GM19397 (cell line): Measurements from ENCODE around the gene IZUMO4.
"Not testable (repeated sequence)": the region's sequence is repeated elsewhere in the genome, so short reads cannot be mapped to it uniquely, and the experiment has no call there.

Source experiments
- ATAC-seq: cut with Tn5 transposase; IDR thresholded peaks from one replicate; pipeline ENCODE4 v1.9.1; 2021; ENCODE audit warnings: mild to moderate bottlenecking, moderate library complexity; ENCODE audit not compliant: unreplicated experiment

Gene IZUMO4

DNA sequence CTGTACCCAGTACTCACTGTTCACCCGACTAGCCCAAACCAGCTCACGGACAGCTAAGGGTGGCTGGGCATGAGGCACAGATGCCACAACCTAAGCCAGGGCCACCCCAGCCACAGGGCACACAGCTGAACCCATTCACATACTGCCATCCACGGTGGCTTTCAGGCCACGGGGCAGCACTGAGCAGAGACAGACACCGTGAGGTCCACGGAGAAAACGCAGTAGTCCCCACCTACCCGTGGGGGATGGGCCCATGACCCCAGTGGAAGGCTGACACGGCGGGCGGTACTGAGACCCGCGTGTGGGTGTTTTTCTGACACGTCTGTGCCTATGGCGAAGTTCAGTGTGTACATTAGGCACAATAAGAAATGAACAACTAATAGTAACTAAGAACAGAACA, 25.5 kb downstream of the IZUMO4 start:
- no peak for ATAC-seq

DNA sequence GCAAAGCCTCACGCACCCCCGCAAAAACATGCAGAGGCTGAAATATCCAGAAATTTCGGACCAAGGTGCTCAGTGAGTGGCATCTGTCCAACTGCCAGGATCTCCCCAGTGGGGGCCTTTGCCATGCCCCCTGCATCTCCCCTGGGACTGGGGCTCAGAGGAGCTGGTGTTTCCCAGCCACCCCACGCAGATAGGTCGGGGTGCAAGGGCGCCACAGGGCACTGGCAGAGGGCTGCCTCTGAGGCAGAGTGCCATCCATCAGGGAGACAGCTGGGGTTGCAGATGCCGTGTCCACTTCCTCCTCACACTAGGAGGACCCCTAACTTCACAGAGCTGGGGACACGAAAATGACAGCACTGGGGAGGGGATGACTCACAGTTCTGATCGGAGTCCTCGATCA, 26.3 kb downstream of the IZUMO4 start:
- no peak for ATAC-seq

DNA sequence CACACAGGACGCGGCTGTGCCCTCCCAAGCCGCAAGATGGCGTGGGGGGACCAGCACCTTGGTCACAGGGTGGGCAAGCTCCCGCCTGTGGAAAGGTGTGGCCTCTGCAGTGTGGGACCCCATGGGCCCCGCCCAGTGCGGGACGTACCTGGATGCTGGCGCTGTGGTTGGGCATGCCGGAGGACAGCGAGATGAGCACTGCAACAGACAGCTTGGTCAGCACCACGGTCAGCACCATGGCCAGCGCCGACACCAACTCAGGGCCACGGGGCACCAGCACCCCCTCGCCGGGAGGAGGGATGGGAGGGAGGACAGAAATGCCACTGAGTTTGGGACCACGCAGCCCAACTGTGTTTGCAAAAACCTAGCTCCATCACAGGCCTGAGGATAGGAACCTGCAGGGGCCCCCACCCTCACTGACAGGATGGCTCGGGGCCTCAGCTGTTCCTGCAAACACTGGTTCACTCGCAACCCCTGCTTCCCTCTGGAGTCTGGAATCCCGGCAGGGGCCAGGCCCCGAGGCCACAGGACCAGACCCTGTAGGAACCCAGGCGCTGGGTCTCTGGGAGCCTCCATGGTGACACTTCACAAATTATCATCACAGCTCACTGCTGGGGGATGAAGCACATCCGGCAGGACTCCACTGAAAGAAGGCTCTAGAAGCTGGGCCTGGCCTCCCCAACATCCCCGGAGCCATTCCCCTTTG, 27.1 kb downstream of the IZUMO4 start:
- ATAC-seq: no peak

DNA sequence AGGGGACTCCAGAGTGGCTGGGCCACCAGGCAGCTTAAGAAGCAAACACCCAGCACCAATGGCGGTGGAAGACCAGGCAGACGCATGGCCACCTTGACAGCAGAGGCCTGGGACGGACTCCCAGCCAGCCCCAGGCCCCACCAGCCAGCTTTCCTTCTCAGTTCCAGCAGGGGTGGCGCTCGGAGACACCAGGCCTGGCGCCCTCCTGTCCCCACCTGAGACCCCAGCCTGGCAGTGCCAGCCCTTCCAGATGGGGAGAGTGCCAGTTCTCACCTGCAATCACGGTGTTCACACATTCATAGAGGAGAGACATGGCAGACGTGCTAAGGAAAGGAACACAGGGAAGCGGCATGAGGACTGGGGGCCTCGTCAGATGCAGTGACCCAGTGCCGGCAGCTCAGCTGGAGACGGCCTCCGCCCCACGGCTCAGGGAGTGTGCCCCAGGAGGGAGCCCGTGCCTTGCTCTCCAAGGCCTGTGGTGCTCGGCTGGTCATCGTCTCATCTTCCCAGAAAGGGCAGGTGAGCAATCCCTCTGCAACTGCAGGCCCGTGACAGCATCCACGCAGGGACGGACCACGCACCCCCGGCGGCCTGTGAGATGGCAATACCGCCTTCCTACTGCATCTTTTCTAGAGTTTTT, 30.3 kb downstream of the IZUMO4 start:
- ATAC-seq: no peak

DNA sequence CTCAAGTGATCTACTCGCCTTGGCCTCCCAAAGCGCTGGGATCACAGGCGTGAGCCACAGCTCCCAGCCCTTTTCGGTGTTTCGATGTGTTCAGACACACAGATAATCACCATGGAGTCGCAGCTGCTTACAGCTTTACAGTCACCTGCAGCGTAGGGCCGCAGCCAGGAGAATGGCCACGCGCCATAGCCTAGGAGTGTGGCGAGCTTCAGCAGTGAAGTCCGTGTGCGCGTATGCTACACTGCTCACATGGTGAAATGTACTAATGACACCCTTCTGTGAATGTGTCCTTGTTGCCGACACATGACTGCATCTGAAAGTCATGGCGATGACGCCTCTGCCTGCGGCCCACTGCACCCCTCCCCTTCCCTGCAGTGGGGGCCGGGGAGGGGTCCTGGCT, 31.0 kb downstream of the IZUMO4 start:
- no peak for ATAC-seq

DNA sequence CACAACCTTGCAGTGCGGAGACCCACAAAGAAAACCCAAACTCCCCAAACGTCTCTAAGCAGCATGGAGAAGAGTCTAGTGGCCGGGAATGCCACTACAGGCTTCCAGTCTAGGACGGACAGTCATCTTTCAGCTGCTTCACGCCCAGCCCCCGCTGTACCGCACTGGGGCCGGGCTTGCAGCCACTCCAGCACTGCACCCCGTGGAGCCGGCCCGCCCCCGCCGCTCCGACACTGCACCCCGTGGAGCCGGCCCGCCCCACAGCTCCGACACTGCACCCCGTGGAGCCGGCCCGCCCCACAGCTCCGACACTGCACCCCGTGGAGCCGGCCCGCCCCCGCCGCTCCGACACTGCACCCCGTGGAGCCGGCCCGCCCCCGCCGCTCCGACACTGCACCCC, 31.5 kb downstream of the IZUMO4 start:
- ATAC-seq: not testable (repeated sequence)

DNA sequence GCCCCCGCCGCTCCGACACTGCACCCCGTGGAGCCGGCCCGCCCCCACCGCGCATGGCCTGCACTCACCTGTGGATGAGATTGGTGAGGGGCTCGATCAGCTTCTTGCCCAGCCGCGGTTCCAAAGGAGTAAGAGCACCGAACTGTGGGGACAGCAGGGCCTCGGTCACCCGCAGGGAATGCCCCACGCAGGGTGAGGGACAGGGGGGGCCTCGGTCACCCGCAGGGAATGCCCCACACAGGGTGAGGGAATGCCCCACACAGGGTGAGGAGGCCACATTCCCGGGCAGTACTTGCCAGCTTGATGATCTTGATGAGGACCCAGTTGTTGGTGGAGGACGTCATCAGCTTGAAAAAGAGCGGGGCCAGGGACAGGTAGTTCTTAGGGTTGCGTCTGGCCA, 32.3 kb downstream of the IZUMO4 start:
- ATAC-seq: no peak

DNA sequence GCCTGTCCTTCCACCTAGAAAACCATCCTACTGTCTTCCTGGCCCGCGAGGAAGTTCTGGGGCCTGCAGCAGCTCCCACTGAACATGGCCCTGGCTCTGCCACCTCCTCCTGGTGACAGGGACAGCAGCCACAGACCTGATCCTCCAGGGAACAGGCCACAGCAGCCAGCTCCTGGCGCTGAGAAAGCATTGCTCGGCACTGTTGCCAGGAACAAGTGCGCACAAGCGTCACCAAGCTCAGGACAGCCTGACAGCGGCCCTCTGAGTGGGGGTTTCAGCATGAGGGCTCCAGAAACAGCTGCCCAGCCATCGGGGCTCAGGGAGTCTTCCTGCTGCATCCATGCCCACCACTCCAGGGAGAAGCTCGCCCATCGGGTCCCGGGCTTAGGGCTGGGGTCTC, 32.8 kb downstream of the IZUMO4 start:
- no peak for ATAC-seq

DNA sequence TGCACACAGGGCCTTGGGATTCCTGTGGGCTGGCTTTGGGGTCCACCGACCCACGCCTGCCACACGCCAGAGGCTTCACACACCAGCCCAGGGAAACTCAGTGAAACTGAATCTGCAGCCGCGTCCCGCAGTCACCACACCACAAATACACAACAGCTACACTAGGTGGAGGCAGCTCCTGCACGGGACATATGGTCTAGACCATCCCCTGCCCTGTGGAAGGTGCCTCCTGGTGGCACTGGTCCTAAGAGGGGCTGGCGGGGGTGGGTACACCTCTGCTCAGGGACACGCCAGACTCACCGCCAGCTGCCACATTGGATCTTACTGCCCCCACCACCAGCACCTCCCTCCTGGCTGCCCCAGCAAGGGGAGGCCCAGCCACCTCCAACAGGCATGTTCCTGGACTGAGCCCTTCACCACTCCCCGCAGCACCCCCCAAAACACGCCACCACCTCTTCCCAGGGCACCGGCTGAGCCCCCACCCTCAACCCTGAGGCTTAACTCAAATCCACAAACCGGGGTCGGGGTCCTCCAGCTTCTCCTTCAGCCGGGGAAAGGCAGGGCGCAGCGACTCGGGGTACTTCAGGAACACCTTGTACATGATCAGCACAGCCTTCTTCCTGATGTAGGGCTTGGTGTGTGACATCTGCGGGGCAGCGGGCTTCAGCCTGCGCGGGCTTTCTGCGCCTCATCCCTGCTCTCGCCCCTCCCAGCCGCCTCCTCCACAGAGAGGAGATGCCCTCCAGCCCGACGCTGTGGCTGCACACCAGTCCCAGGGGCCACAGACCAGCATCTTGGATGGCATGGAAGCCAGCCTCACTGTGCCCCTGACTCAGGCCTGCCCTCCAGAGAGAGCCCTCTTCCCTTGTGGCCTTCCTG, 33.4 kb downstream of the IZUMO4 start:
- ATAC-seq: no peak

DNA sequence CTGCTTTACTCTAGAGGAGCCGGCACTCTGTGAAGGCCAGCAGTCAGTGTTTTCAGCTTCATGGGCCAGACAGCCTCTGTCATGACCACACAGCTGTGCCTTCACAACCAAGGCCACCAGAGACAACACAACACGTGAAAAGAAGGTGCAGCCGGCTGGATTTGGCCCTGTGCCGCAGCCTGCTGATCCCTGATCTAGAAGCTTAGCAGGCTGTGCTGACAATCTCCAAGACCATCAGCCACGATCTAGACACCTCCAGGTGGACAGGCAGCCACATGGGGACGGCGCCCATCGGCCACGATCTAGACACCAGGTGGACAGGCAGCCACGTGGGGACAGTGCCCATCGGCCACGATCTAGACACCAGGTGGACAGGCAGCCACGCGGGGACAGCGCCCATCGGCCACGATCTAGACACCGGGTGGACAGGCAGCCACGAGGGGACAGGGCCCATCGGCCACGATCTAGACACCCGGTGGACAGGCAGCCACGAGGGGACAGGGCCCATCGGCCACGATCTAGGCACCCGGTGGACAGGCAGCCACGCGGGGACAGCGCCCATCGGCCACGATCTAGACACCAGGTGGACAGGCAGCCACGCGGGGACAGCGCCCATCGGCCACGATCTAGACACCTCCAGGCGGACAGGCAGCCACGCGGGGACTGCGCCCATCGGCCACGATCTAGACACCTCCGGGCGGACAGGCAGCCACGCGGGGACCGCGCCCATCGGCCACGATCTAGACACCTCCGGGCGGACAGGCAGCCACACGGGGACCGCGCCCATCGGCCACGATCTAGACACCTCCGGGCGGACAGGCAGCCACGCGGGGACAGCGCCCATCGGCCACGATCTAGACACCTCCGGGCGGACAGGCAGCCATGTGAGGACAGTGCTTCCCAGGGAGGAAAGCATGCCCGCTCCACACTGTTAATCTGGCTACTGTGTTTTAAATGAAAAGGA, 34.6 kb downstream of the IZUMO4 start:
- not testable (repeated sequence) for ATAC-seq

DNA sequence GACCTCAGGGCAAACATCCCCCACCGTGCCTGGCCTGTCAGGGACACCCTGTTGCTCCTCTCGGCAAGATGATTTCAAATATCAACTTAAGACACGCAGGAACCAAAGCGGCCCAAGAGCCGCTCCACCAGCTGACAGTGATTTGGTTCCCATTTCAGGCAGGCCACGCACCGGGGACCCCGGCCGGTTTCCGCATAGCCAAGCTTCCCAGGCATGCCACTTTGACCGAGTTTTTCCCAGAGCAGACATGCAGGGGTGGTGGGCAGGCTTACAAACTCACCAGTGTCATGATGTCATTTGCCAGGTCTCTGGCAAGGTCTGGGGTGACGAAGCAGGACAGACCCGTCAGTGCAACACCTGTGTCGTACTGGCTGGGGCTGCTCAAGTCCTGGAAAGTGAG, 35.5 kb downstream of the IZUMO4 start:
- no peak for ATAC-seq

DNA sequence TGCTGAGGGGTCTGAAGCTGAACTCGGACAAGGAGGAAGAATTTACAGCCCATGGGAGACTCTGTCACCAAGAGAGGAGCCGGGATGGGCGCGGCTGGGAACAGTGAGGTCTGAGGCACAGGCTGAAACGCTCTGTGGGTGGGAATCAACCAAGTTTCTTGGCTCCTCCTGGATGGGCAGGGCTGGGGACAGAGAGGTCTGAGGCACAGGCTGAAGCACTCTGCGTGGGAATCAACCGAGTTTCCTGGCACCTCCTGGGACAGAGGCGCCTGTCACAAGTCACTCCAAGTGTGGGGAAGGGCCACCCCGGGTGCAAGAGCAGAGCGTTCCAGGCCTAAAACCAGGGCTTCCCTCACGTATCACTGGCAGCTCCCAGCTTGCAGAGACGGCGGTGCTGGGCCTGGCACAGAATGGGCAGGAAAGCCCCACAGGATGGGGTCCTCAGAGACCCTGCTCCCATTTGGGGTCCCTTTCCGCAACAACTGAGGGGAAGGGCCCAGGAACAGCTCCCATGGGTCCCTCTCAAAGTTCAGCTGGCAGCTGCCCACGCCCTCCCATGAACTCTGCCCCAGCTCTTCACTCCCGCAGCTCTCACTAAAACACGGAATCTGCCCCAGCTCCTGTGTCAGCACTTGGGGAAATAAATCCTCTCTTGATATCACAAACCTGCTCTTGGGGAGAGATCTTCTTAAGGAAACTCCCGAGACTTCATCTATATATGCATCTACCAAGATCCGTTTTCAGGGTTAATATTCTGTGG, 36.2 kb downstream of the IZUMO4 start:
- no peak for ATAC-seq

DNA sequence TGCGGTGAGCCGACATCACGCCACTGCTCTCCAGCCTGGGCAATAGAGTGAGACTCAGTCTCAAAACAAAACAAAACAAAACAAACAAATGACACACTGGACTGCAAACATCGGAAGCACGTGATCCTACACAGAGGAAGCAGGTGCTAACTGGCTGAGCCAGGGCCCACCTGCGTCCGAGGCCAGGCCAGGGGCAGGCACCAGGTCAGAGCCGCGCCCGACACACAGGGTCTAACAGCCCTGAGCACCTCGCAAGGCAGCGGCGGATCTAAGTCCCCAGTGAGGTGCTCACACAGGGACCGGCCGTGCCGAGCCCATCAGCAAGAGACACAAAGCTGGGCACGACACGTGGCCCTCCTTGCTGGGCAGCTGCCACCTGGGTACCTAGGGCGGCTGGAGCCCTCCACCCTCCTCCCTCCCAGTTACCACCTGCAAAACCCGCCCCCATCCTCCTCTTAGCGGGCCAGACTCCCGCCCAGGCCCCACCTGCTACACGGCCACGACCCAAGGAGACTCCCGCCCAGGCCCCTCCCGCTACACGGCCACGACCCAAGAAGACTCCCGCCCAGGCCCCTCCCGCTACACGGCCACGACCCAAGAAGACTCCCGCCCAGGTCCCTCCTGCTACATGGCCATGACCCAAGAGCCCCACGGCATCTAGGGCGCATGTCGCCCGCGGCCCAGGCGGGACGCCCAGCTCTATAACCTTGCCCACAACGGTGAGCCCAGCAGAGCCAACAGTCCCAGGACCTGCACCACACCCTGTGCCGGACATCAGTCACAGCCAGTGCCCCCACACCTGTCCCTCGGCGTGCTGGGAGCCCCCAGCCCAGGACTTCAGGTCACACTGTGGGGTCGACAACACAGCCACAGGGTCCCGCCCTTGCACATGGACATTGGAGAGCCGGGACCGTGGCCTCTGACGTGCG, 39.0 kb downstream of the IZUMO4 start:
- ATAC-seq: no peak

DNA sequence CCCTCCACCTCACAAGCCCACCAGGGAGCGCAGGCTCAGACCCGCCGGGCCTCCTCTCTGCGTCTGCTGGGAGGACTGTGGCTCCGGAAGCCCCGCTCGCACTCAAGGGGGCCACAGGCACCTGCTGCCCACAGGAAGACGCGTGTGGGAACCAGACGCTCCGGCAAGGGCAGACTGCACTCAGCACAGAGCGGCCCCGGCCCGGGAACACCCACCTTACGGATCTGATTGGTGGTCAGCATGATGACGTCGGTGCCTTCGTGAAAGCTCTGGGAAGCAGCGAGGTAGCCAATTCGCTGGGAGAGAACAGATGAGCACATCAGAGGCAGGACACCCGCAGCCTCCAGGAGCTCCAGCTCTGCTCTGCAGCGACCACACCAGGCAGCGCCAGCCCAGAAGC, 40.1 kb downstream of the IZUMO4 start:
- ATAC-seq: no peak

DNA sequence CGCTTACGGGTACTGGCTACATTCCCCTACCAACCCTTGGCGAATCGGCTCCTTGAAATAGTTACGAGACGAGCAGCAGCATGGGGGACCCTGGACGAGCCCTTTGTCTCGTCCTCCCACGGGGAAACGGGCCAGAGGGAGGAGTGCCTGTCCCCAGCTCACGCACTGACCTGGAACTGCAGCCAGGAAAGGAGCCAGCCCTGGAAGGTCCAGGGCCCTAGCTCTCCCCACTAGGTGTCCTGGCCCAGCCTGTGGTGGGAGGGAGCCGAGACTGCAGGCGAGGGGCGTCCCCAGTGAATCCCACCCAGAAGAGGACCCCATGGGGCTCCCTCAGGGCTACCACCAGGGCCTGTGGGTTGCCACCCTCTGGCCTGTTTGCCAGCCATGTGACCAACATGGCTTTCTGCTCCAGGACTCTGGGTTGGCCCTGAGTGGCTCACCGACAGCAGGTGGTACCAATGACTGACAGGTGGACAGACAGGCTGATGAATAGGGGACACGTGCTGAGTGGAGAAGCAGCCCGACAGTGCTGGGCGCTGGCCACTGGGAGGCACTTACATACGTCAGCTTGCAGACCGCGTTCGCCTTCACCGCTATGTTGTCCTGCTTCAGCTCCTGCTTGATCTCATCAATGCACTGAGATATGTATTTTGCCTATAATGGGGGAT, 41.5 kb downstream of the IZUMO4 start:
- no peak for ATAC-seq

DNA sequence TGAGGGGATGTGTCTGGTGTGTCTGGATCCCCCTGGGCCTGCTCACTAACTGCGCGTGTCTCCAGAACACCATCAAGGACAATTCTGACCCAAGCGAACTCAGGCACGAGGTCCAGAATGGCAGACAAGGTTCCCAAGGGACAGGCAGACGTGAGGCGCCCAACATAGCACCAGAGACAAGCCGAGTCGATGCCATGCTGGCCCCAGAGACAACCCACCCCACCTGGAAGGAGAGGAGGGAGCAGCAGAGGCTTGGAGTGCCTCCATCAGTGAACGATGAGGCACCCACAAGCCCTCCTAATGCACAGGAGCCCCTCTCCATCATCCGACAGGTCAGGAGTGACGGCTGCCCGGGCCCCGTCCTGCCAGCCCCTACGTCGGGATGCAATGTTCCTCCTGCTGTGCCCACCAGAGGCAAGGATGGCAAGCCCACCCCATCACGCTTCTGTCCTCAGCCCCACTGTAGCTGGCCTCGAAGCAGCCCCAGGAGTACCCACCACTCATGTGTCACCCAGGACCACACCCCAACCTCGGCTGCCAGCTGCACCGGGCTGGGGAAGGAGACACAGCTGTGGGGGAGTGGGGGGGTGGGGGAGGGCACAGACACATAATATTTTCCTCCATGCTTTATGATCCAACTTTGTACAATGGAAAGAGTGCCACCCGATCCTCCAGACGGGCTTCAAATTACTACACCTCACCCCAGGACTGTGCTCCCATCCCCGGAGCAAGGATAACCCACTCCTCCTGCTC, 42.8 kb downstream of the IZUMO4 start:
- no peak for ATAC-seq

DNA sequence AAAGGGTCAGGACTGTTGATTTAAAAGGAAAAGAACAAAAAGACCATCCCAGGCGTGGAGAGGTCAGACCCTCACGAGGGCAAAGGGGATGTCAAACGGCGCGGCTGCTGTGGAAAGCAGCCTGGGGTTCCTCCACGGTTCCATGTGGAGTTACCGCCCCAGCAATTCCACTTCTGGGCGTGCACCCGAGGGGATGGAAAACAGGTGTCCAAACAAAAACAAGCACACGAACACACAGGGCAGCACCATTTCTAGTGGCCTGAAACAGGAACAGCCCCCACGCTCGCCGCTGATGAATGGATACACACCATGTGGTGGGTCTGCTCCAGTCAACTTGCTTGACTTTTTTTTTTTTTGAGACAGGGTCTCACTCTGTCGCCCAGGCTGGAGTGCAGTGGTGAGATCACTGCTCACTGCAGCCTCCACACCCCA, 43.4 kb downstream of the IZUMO4 start:
- ATAC-seq: no peak
